ENCODE results near the gene MAP3K13. TPM values are rescaled to one million over a fixed set of nuclear protein-coding genes. Genes with fewer than 3 reads are reported as not detected.
A peak's percentile ranks its signal among the peaks of the same experiment; 100 is the strongest.

Gene MAP3K13
- total RNA-seq, 1 donor from 2014 or later: 8.0 TPM

GRCh38 chr3:185532901-185533300 lies 170.0 kb downstream of the MAP3K13 start:
- DNase-seq (ENCODE audit: missing footprints) (no peak), ATAC-seq (no peak)
- intact Hi-C loops (cut with DNase I): no loop called here

GRCh38 chr3:185534511-185534910 lies 171.6 kb downstream of the MAP3K13 start:
- intact Hi-C loops (cut with DNase I): no loop called here
- DNase-seq (ENCODE audit: missing footprints) (no peak), ATAC-seq (no peak)

DNA sequence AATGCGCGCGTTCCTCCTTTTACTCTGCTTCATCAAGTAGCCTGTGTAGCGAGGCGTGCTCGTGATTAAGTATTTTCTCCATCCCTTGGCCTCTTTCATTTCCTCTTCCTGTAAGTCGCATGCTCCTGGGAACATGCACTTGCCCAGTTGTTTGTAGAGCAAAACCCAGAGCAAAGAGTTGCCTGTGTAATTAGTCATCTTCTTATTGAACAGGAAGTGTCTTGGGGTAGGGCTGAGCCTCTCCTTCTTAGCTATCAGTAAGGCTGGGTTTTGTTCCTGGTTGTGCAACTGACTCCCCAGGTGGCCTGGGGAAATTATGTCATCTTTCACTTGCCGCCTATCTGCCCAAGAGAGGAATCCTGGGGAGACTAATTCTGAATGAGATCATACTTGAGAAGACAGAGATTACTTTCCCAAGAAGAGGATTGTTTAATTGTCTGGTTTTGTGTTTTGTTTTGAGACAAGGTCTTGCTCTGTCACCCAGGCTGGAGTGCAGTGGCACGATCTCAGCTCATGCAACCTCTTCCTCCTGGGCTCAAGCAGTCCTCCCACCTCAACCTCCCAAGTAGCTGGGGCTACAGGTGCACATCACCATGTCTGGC lies 174.5 kb downstream of the MAP3K13 start:
- intact Hi-C loops (cut with DNase I): no loop called here
- DNase-seq (ENCODE audit: missing footprints): no peak
- ATAC-seq: peak; percentile 96

Other genes with a start within 250 kb of the MAP3K13 start
- 2.0 TPM for gene C3orf70, start 210.1 kb upstream of the MAP3K13 start, total RNA-seq
- 20.2 TPM for gene EHHADH, start 109.1 kb upstream of the MAP3K13 start, total RNA-seq
- gene TMEM41A, start 135.9 kb downstream of the MAP3K13 start, total RNA-seq: 10.0 TPM
- gene LIPH, start 189.5 kb downstream of the MAP3K13 start, total RNA-seq: 0.22 TPM
- gene SENP2, start 223.2 kb downstream of the MAP3K13 start, total RNA-seq: 25.1 TPM

Data from Right ventricle myocardium inferior (tissue), 1 donor.